PC-3 (cell line): ENCODE results near the gene MYO5B.

Source experiments
- EZH2 ChIP-seq: fragments of 300-600 bp; sonication (generic); IDR thresholded peaks from one replicate; pipeline ENCODE4 v1.6.1; 2017; ENCODE audit warnings: antibody characterized with exemption, mild to moderate bottlenecking, low read length; ENCODE audit not compliant: unreplicated experiment
- EZH2phosphoT487 ChIP-seq: fragments of 300-600 bp; sonication (generic); IDR thresholded peaks from 2 replicates; pipeline ENCODE4 v1.6.1; 2018; ENCODE audit warnings: mild to moderate bottlenecking, antibody characterized with exemption, low read length, borderline replicate concordance
- TF ChIP-seq, protein P1 (sequence below): fragments of 300-600 bp; sonication (generic); conservative IDR thresholded peaks from 2 replicates; pipeline ENCODE4 v1.5.1; 2017; ENCODE audit warnings: antibody characterized with exemption, low read depth, mild to moderate bottlenecking, low read length

DNA sequence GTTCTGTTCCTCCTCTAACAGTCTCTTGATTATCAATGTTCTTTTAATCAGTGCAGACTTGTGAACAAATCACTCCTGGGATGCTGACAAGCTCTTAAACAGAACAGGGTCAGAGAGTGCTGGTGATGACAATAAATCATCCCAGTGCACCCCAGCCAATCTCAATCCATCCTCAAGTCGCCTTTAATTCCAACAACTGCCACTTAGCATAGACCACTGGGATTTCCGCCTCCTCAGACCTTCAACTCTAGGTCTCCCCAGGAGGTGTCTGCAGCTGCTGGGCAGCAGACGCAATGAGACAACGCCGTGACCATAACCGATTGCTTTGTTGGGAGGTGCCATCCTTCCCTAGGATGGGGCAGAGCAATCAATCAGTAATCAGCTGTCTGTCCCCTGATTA, 197.4 kb downstream of the MYO5B start:
- TF ChIP-seq, protein P1, sequence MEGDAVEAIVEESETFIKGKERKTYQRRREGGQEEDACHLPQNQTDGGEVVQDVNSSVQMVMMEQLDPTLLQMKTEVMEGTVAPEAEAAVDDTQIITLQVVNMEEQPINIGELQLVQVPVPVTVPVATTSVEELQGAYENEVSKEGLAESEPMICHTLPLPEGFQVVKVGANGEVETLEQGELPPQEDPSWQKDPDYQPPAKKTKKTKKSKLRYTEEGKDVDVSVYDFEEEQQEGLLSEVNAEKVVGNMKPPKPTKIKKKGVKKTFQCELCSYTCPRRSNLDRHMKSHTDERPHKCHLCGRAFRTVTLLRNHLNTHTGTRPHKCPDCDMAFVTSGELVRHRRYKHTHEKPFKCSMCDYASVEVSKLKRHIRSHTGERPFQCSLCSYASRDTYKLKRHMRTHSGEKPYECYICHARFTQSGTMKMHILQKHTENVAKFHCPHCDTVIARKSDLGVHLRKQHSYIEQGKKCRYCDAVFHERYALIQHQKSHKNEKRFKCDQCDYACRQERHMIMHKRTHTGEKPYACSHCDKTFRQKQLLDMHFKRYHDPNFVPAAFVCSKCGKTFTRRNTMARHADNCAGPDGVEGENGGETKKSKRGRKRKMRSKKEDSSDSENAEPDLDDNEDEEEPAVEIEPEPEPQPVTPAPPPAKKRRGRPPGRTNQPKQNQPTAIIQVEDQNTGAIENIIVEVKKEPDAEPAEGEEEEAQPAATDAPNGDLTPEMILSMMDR = no peak
- TF ChIP-seq EZH2 = no peak
- TF ChIP-seq EZH2phosphoT487 = no peak
